Neutrophil (primary cell): ENCODE measurements around the gene PEX16.
A peak's percentile ranks its signal among the peaks of the same experiment; 100 is the strongest.

Experiments
- H3K27ac ChIP-seq: fragments of 200-600 bp; sonication (generic); 2 replicates; pipeline ENCODE4 v1.5.1; 2016; ENCODE audit warnings: mild to moderate bottlenecking, moderate library complexity
- H3K27me3 ChIP-seq: fragments of 200-600 bp; sonication (generic); 2 replicates; pipeline ENCODE4 v1.6.0; 2016; ENCODE audit warnings: mild to moderate bottlenecking
- H3K36me3 ChIP-seq: fragments of 200-600 bp; sonication (generic); 2 replicates; pipeline ENCODE4 v1.5.1; 2017
- H3K4me1 ChIP-seq, 2 experiments: fragments of 200-600 bp in 1 of 2; sonication (generic) in 1 of 2; 1 replicate in 1 of 2; 2 replicates in 1 of 2; pipeline versions ENCODE4 v1.5.1 to v1.6.1; 2013 to 2016; ENCODE audit warnings: low read depth in 1 of 2, low read length in 1 of 2, mild to moderate bottlenecking in 1 of 2, moderate library complexity in 1 of 2; ENCODE audit not compliant: control insufficient read depth in 1 of 2, insufficient read depth in 1 of 2
- H3K4me3 ChIP-seq, 2 experiments: fragments of 200-600 bp in 1 of 2; sonication (generic) in 1 of 2; 1 replicate in 1 of 2; 2 replicates in 1 of 2; pipeline ENCODE4 v1.5.1; 2013 to 2016; ENCODE audit warnings: low read depth in 1 of 2, low read length in 1 of 2, mild to moderate bottlenecking in 1 of 2, moderate library complexity in 1 of 2
- H3K9me3 ChIP-seq: fragments of 200-600 bp; sonication (generic); 2 replicates; pipeline ENCODE4 v1.5.1; 2016
- CTCF ChIP-seq: fragments of 200-600 bp; sonication (generic); IDR thresholded peaks from 2 replicates; pipeline ENCODE4 v1.5.1; 2016; ENCODE audit warnings: antibody characterized with exemption

PEX16 gene

GRCh38 chr11:45917623-45918330 is at the start of gene PEX16:
Gene PEX16 (minus strand): TSS chr11:45917877. CDS start chr11:45917811, 66 bp downstream.
- peak within 1 kb of the TSS; percentile 97 for H3K27ac ChIP-seq
- H3K4me1 ChIP-seq: peaks cover 34 to 37% of the 10 kb centered on the region in 2 experiments
- peak within 1 kb of the TSS; percentile 93 to 98 for H3K4me3 ChIP-seq
- peaks cover 36% of the 10 kb centered on the region for H3K36me3 ChIP-seq
- peaks cover 32% of the 10 kb centered on the region for H3K27me3 ChIP-seq
- peak; percentile 32 for TF ChIP-seq CTCF
- H3K9me3 ChIP-seq: no peaks in the 10 kb centered on the region

- Histone ChIP-seq H3K9me3 (no peaks in the 10 kb centered on the region), H3K36me3 (peaks cover 91% of the 10 kb centered on the region), H3K4me3 (no peak overlapping the region), H3K27ac (no peak overlapping the region), H3K27me3 (no peaks in the 10 kb centered on the region), H3K4me1 (peaks cover 0 to 6% of the 10 kb centered on the region in 2 experiments)
- TF ChIP-seq CTCF: peak; percentile 76
Measured at GRCh38 chr11:45964911-45965389, 47.3 kb upstream of the PEX16 start.

GRCh38 chr11:45961751-45962240 is 44.1 kb upstream of the PEX16 start:
- peaks cover 60% of the 10 kb centered on the region for H3K36me3 ChIP-seq

GRCh38 chr11:45960387-45961095 is 42.9 kb upstream of the PEX16 start:
- H3K36me3 ChIP-seq: peaks cover 49% of the 10 kb centered on the region
- H3K9me3 ChIP-seq: no peaks in the 10 kb centered on the region
- H3K4me1 ChIP-seq: peaks cover 0 to 8% of the 10 kb centered on the region in 2 experiments
- H3K27me3 ChIP-seq: no peaks in the 10 kb centered on the region
- no peak overlapping the region for H3K4me3 ChIP-seq
- TF ChIP-seq CTCF: no peak
- no peak overlapping the region for H3K27ac ChIP-seq

More at GRCh38 chr11:45961751-45962240, 44.1 kb upstream of the PEX16 start:
- Histone ChIP-seq H3K4me3 (no peak overlapping the region), H3K27ac (no peak overlapping the region), H3K4me1 (peaks cover 0 to 8% of the 10 kb centered on the region in 2 experiments), H3K9me3 (no peaks in the 10 kb centered on the region), H3K27me3 (no peaks in the 10 kb centered on the region)
- no peak for TF ChIP-seq CTCF

- Histone ChIP-seq H3K27me3 (no peaks in the 10 kb centered on the region), H3K27ac (no peak overlapping the region), H3K36me3 (peaks cover 49% of the 10 kb centered on the region), H3K9me3 (no peaks in the 10 kb centered on the region), H3K4me3 (no peak overlapping the region), H3K4me1 (peaks cover 0 to 8% of the 10 kb centered on the region in 2 experiments)
- TF ChIP-seq CTCF: no peak
Measured at GRCh38 chr11:45959851-45960250, 42.2 kb upstream of the PEX16 start.
